Activated T-cell treated with anti-CD3 and anti-CD28 coated beads, Interleukin-2, amount 50 U/mL, for 4 hours (primary cell): ENCODE results near the gene NCAN. TPM values are rescaled to one million over a fixed set of nuclear protein-coding genes. Genes with fewer than 3 reads are reported as not detected.

Experiments used
- ATAC-seq, 2 donors: fragments of 200-7000 bp; cut with Tn5 transposase; one replicate each; pipeline ENCODE4 v1.10.0; 2021
- DNase-seq: peaks from one replicate; pipeline ENCODE4 v3.0.0-alpha.2; 2020
- H3K27me3 Mint-ChIP-seq: one replicate; pipeline ENCODE4 v1.8.0; 2021; ENCODE audit warnings: low read depth, mixed read lengths
- H3K36me3 Mint-ChIP-seq: one replicate; pipeline ENCODE4 v1.8.0; 2022; ENCODE audit warnings: mixed read lengths; ENCODE audit not compliant: insufficient read depth
- H3K4me1 Mint-ChIP-seq: one replicate; pipeline ENCODE4 v1.8.0; 2021; ENCODE audit warnings: low read depth, mixed read lengths
- H3K4me3 Mint-ChIP-seq: one replicate; pipeline ENCODE4 v1.8.0; 2021; ENCODE audit warnings: mild to moderate bottlenecking, moderate library complexity, mixed read lengths
- H3K9me3 Mint-ChIP-seq: one replicate; pipeline ENCODE4 v1.8.0; 2021; ENCODE audit warnings: mixed read lengths
- total RNA-seq, 3 donors: library from RNA; stranded (reverse); gene quantifications; one replicate each; pipeline ENCODE4 v1.2.1, GENCODE V29; 2021

NCAN gene
- total RNA-seq, 3 donors from 2014 or later: 0.05 to 0.08 TPM; not detected in 1

GRCh38 chr19:19257137-19257536, 45.4 kb downstream of the NCAN start:
- H3K36me3 Mint-ChIP-seq: no peaks in the 10 kb centered on the region
- H3K9me3 Mint-ChIP-seq: no peaks in the 10 kb centered on the region
- H3K27me3 Mint-ChIP-seq: peaks cover 62% of the 10 kb centered on the region
- ATAC-seq (no peak), DNase-seq (no peak)
- peaks cover 3% of the 10 kb centered on the region for H3K4me1 Mint-ChIP-seq
- H3K4me3 Mint-ChIP-seq: no peak overlapping the region

GRCh38 chr19:19257836-19258588, 46.3 kb downstream of the NCAN start:
- DNase-seq: no peak
- H3K4me1 Mint-ChIP-seq: peaks cover 7% of the 10 kb centered on the region
- no peak for ATAC-seq
- H3K27me3 Mint-ChIP-seq: peaks cover 68% of the 10 kb centered on the region
- H3K36me3 Mint-ChIP-seq: no peaks in the 10 kb centered on the region
- H3K9me3 Mint-ChIP-seq: no peaks in the 10 kb centered on the region
- H3K4me3 Mint-ChIP-seq: no peak overlapping the region

- Mint-ChIP-seq H3K4me3 (no peak overlapping the region), H3K27me3 (peaks cover 71% of the 10 kb centered on the region), H3K4me1 (peaks cover 7% of the 10 kb centered on the region), H3K9me3 (no peaks in the 10 kb centered on the region), H3K36me3 (no peaks in the 10 kb centered on the region)
- ATAC-seq (no peak), DNase-seq (no peak)
These were observed 47.0 kb downstream of the NCAN start for GRCh38 chr19:19258589-19259338.

- H3K4me3 Mint-ChIP-seq: no peak overlapping the region
- no peaks in the 10 kb centered on the region for H3K36me3 Mint-ChIP-seq
- H3K4me1 Mint-ChIP-seq: peaks cover 7% of the 10 kb centered on the region
- peaks cover 68% of the 10 kb centered on the region for H3K27me3 Mint-ChIP-seq
- peak in 1 of 2 donors; percentile 44 for ATAC-seq
- DNase-seq: no peak
- H3K9me3 Mint-ChIP-seq: no peaks in the 10 kb centered on the region
These were observed 48.0 kb downstream of the NCAN start for GRCh38 chr19:19259741-19260140.

GRCh38 chr19:19260417-19261214, 48.9 kb downstream of the NCAN start:
- H3K36me3 Mint-ChIP-seq: no peaks in the 10 kb centered on the region
- ATAC-seq (no peak), DNase-seq (no peak)
- no peak overlapping the region for H3K4me3 Mint-ChIP-seq
- H3K27me3 Mint-ChIP-seq: peaks cover 62% of the 10 kb centered on the region
- no peaks in the 10 kb centered on the region for H3K9me3 Mint-ChIP-seq
- H3K4me1 Mint-ChIP-seq: peaks cover 7% of the 10 kb centered on the region

- ATAC-seq: peak in 1 of 2 donors; percentile 21
- H3K4me1 Mint-ChIP-seq: peaks cover 7% of the 10 kb centered on the region
- H3K9me3 Mint-ChIP-seq: no peaks in the 10 kb centered on the region
- H3K4me3 Mint-ChIP-seq: peak overlapping the region; percentile 14
- H3K27me3 Mint-ChIP-seq: peaks cover 55% of the 10 kb centered on the region
- no peaks in the 10 kb centered on the region for H3K36me3 Mint-ChIP-seq
- no peak for DNase-seq
These were observed 49.8 kb downstream of the NCAN start for GRCh38 chr19:19261350-19262189.

GRCh38 chr19:19262190-19263057, 50.7 kb downstream of the NCAN start:
- Mint-ChIP-seq H3K27me3 (peaks cover 47% of the 10 kb centered on the region), H3K36me3 (no peaks in the 10 kb centered on the region), H3K4me3 (peak overlapping the region; percentile 14), H3K4me1 (peaks cover 7% of the 10 kb centered on the region), H3K9me3 (no peaks in the 10 kb centered on the region)
- ATAC-seq: peak in 1 of 2 donors; percentile 42
- no peak for DNase-seq

- DNase-seq: no peak
These were observed 52.2 kb downstream of the NCAN start for GRCh38 chr19:19263886-19264487.

GRCh38 chr19:19267305-19267704, 55.5 kb downstream of the NCAN start:
- peaks cover 14% of the 10 kb centered on the region for H3K27me3 Mint-ChIP-seq
- no peak for ATAC-seq

More at GRCh38 chr19:19263886-19264487, 52.2 kb downstream of the NCAN start:
- Mint-ChIP-seq H3K9me3 (no peaks in the 10 kb centered on the region), H3K36me3 (no peaks in the 10 kb centered on the region), H3K4me3 (no peak overlapping the region), H3K27me3 (peaks cover 40% of the 10 kb centered on the region), H3K4me1 (peaks cover 7% of the 10 kb centered on the region)
- no peak for ATAC-seq

GRCh38 chr19:19268453-19269385, 57.0 kb downstream of the NCAN start:
- Mint-ChIP-seq H3K4me3 (no peak overlapping the region), H3K27me3 (peaks cover 10% of the 10 kb centered on the region), H3K9me3 (no peaks in the 10 kb centered on the region), H3K36me3 (no peaks in the 10 kb centered on the region), H3K4me1 (peaks cover 6% of the 10 kb centered on the region)
- DNase-seq: no peak
- no peak for ATAC-seq

More at GRCh38 chr19:19267305-19267704, 55.5 kb downstream of the NCAN start:
- H3K36me3 Mint-ChIP-seq: no peaks in the 10 kb centered on the region
- peaks cover 2% of the 10 kb centered on the region for H3K4me1 Mint-ChIP-seq
- H3K4me3 Mint-ChIP-seq: no peak overlapping the region
- no peak for DNase-seq
- no peaks in the 10 kb centered on the region for H3K9me3 Mint-ChIP-seq

GRCh38 chr19:19269952-19270694, 58.4 kb downstream of the NCAN start:
- Mint-ChIP-seq H3K27me3 (peaks cover 14% of the 10 kb centered on the region), H3K4me3 (no peak overlapping the region), H3K9me3 (no peaks in the 10 kb centered on the region), H3K36me3 (no peaks in the 10 kb centered on the region), H3K4me1 (peaks cover 10% of the 10 kb centered on the region)
- ATAC-seq (no peak), DNase-seq (no peak)
